Transverse colon (tissue), 4 donors: Measurements from ENCODE around the gene SYT17.

Experiments
- EP300 ChIP-seq: sonication (generic); formaldehyde crosslinking; IDR thresholded peaks from one replicate; pipeline ENCODE4 v1.6.1; 2017; ENCODE audit warnings: antibody characterized with exemption, low read depth
- POLR2A ChIP-seq: fragments of 450-650 bp; IDR thresholded peaks from one replicate; pipeline ENCODE4 v1.6.1; 2016; ENCODE audit warnings: antibody characterized with exemption, mild to moderate bottlenecking, moderate library complexity
- POLR2AphosphoS5 ChIP-seq, 3 donors: sonication (generic); formaldehyde crosslinking; IDR thresholded peaks; one replicate each; pipeline ENCODE4 v1.6.1; 2016; ENCODE audit warnings: antibody characterized with exemption in 3 of 3
- TF ChIP-seq, protein P1 (sequence below), 5 experiments: fragments of 200-600 bp in 3 of 5; fragments of 450-650 bp in 2 of 5; sonication (generic) in 3 of 5; IDR thresholded peaks; 1 replicate in 2 of 5; 2 replicates in 3 of 5; pipeline ENCODE4 v1.5.1; 2016 to 2017; ENCODE audit warnings: antibody characterized with exemption in 5 of 5, inconsistent platforms in 3 of 5, mild to moderate bottlenecking in 2 of 5, moderate library complexity in 1 of 5

DNA sequence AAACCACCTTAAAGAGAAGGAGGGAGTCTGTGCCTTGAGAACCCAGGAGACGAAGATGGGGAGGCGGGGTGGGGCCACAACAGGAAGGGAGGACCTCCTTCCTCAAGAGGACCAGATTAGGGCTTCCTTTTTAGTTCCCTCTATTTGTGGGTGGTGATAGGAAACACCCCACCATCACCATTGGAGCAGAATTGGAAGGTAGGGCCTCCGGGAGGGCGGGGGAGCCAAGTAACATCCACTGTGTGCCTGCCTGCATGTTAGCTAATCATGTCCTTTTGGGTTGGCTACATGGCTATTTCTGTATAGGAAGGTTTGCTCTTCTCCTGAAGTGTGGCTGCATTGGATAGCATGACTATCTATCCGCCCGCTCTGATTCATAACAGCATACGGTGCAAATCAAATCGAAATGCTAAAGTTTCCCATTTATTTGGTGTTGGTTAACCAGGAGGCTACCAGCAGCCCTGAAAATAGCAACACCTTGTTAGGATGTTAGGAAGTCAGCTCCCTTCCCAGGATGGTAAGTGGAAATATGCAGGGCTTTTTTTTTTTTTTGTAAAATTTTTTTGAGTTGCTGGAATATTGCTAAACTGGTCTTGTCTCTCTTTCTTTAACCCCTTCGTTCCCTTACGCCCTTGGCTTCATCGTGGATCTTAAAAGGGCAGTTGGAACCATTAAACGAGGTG is 4.2 kb downstream of the SYT17 start:
- TF ChIP-seq, protein P1, sequence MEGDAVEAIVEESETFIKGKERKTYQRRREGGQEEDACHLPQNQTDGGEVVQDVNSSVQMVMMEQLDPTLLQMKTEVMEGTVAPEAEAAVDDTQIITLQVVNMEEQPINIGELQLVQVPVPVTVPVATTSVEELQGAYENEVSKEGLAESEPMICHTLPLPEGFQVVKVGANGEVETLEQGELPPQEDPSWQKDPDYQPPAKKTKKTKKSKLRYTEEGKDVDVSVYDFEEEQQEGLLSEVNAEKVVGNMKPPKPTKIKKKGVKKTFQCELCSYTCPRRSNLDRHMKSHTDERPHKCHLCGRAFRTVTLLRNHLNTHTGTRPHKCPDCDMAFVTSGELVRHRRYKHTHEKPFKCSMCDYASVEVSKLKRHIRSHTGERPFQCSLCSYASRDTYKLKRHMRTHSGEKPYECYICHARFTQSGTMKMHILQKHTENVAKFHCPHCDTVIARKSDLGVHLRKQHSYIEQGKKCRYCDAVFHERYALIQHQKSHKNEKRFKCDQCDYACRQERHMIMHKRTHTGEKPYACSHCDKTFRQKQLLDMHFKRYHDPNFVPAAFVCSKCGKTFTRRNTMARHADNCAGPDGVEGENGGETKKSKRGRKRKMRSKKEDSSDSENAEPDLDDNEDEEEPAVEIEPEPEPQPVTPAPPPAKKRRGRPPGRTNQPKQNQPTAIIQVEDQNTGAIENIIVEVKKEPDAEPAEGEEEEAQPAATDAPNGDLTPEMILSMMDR (IDR thresholded peaks at IDR 0.05) = no peak
- TF ChIP-seq POLR2A (no peak), POLR2AphosphoS5 (IDR thresholded peaks at IDR 0.05) (no peak), EP300 (no peak)
